Liver (tissue), 9 donors: Measurements from ENCODE around the gene JPH4. TPM values are rescaled to one million over a fixed set of nuclear protein-coding genes. Genes with fewer than 3 reads are reported as not detected.

Source experiments
- DNase-seq: peaks from one replicate; pipeline ENCODE4 v3.0.0-alpha.2; 2017; ENCODE audit warnings: low spot score
- H3K27ac ChIP-seq, 2 donors: one replicate each; pipeline ENCODE4 v1.7.0; 2013; ENCODE audit warnings: inconsistent platforms in 2 of 2, low read length in 2 of 2, control low read depth in 1 of 2, low read depth in 1 of 2, mild to moderate bottlenecking in 1 of 2
- H3K27me3 ChIP-seq, 4 donors: one replicate each; pipeline versions ENCODE4 v1.6.1 to v1.7.0; 2013; ENCODE audit warnings: low read length in 3 of 4, inconsistent platforms in 1 of 4, mild to moderate bottlenecking in 1 of 4, moderate library complexity in 1 of 4; ENCODE audit not compliant: control insufficient read depth in 4 of 4, insufficient read depth in 4 of 4
- H3K36me3 ChIP-seq, 4 donors: one replicate each; pipeline versions ENCODE4 v1.6.1 to v1.7.0; 2013; ENCODE audit warnings: low read length in 3 of 4, mild to moderate bottlenecking in 3 of 4, low read depth in 1 of 4, moderate library complexity in 1 of 4; ENCODE audit not compliant: control insufficient read depth in 4 of 4, insufficient read depth in 3 of 4
- H3K4me1 ChIP-seq, 4 donors: one replicate each; pipeline versions ENCODE4 v1.6.1 to v1.7.0; 2013; ENCODE audit warnings: low read length in 3 of 4, mild to moderate bottlenecking in 3 of 4, moderate library complexity in 1 of 4; ENCODE audit not compliant: control insufficient read depth in 4 of 4, insufficient read depth in 4 of 4
- H3K4me3 ChIP-seq, 3 donors: one replicate each; pipeline versions ENCODE4 v1.6.1 to v1.7.0; 2013; ENCODE audit warnings: low read length in 3 of 3, control low read depth in 1 of 3, low read depth in 1 of 3, mild to moderate bottlenecking in 1 of 3
- H3K9ac ChIP-seq, 2 donors: one replicate each; pipeline ENCODE4 v1.7.0; 2013; ENCODE audit warnings: low read length in 2 of 2, mild to moderate bottlenecking in 2 of 2, moderate library complexity in 2 of 2, control low read depth in 1 of 2, low read depth in 1 of 2
- H3K9me3 ChIP-seq, 4 donors: one replicate each; pipeline versions ENCODE4 v1.6.1 to v1.7.0; 2013; ENCODE audit warnings: low read length in 3 of 4; ENCODE audit not compliant: control insufficient read depth in 4 of 4
- FOXA2 ChIP-seq: IDR thresholded peaks from 2 replicates; pipeline ENCODE4 v1.6.1; 2016; ENCODE audit warnings: antibody characterized with exemption
- HNF4G ChIP-seq: IDR thresholded peaks from 2 replicates; pipeline ENCODE4 v1.6.1; 2016; ENCODE audit warnings: antibody characterized with exemption
- WGBS: extraction: QIAGEN DNeasy Blood & Tissue Kit; methylation state at CpG from one replicate; pipeline ENCODE4 v1.1.7; 2013; 5-methylcytosine and 5-hydroxymethylcytosine counted together
- polyA plus RNA-seq, 2 donors: library from polyadenylated mRNA; stranded (reverse) in 1 of 2; unstranded in 1 of 2; fragments of 200-250 nt in 1 of 2; fragments of >200 nt in 1 of 2; fragmentation: Nextera tagmentation in 1 of 2; extraction: Ambion mirVana in 1 of 2; gene quantifications; one replicate each; pipeline versions ENCODE4 v1.2.1 to v1.2.3, GENCODE V29; 2013 to 2015
- total RNA-seq, 2 donors: library from RNA; depleted of rRNA; stranded (reverse); fragments of >200 nt; gene quantifications; one replicate each; pipeline ENCODE4 v1.2.3, GENCODE V29; 2014
- TF ChIP-seq, protein P1 (sequence below): IDR thresholded peaks from 2 replicates; pipeline ENCODE4 v1.6.1; 2016; ENCODE audit warnings: antibody characterized with exemption
- TF ChIP-seq, protein P2 (sequence below): IDR thresholded peaks from 2 replicates; pipeline ENCODE4 v1.6.1; 2016; ENCODE audit warnings: antibody characterized with exemption, mild to moderate bottlenecking
- donor health status: healthy.
- donor health status: healthy.
- donor health status: healthy.
- donor health status: healthy.
- donor health status: healthy.

The JPH4 gene
- total and polyA plus RNA-seq, 4 donors = 0.07 to 0.24 (median 0.16) TPM

DNA sequence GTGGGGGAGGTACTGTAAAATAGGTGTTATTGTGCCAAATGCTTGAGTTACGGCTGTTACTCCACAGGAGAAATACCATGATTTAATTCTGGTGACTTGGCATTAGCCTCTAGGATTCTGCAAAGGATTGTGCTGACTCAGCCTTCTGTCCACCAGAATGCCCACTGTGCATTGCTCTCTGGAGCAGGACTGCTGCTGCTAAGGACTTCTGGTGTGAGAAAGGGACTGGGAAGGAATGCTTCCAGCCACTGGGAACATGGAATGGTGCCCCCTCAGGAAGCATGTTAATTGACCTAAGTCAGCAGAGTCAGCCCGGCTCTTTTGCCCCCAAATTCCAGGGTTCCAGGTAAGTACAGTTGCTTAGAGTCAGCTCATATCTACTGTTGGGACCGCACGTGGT, 59.9 kb downstream of the JPH4 start:
- H3K9me3 ChIP-seq = no peaks in the 10 kb centered on the region
- WGBS = 93% methylated on average over 4 of the region's 4 CpGs
- H3K36me3 ChIP-seq = no peaks in the 10 kb centered on the region
- no peaks in the 10 kb centered on the region for H3K27me3 ChIP-seq
- no peaks in the 10 kb centered on the region for H3K4me1 ChIP-seq
- H3K9ac ChIP-seq = no peak overlapping the region
- no peak overlapping the region for H3K4me3 ChIP-seq
- no peak overlapping the region for H3K27ac ChIP-seq
- DNase-seq = no peak
- TF ChIP-seq FOXA2 = no peak
- TF ChIP-seq, protein P1, sequence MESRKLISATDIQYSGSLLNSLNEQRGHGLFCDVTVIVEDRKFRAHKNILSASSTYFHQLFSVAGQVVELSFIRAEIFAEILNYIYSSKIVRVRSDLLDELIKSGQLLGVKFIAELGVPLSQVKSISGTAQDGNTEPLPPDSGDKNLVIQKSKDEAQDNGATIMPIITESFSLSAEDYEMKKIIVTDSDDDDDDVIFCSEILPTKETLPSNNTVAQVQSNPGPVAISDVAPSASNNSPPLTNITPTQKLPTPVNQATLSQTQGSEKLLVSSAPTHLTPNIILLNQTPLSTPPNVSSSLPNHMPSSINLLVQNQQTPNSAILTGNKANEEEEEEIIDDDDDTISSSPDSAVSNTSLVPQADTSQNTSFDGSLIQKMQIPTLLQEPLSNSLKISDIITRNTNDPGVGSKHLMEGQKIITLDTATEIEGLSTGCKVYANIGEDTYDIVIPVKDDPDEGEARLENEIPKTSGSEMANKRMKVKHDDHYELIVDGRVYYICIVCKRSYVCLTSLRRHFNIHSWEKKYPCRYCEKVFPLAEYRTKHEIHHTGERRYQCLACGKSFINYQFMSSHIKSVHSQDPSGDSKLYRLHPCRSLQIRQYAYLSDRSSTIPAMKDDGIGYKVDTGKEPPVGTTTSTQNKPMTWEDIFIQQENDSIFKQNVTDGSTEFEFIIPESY = no peak
- TF ChIP-seq, protein P2, sequence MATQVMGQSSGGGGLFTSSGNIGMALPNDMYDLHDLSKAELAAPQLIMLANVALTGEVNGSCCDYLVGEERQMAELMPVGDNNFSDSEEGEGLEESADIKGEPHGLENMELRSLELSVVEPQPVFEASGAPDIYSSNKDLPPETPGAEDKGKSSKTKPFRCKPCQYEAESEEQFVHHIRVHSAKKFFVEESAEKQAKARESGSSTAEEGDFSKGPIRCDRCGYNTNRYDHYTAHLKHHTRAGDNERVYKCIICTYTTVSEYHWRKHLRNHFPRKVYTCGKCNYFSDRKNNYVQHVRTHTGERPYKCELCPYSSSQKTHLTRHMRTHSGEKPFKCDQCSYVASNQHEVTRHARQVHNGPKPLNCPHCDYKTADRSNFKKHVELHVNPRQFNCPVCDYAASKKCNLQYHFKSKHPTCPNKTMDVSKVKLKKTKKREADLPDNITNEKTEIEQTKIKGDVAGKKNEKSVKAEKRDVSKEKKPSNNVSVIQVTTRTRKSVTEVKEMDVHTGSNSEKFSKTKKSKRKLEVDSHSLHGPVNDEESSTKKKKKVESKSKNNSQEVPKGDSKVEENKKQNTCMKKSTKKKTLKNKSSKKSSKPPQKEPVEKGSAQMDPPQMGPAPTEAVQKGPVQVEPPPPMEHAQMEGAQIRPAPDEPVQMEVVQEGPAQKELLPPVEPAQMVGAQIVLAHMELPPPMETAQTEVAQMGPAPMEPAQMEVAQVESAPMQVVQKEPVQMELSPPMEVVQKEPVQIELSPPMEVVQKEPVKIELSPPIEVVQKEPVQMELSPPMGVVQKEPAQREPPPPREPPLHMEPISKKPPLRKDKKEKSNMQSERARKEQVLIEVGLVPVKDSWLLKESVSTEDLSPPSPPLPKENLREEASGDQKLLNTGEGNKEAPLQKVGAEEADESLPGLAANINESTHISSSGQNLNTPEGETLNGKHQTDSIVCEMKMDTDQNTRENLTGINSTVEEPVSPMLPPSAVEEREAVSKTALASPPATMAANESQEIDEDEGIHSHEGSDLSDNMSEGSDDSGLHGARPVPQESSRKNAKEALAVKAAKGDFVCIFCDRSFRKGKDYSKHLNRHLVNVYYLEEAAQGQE = no peak
- no peak for TF ChIP-seq HNF4G

Other genes with a start within 250 kb of the JPH4 start
- gene SLC22A17, start 225.9 kb downstream of the JPH4 start, total RNA-seq = 10 to 100 TPM in 1 of 2 donors, 1 to 10 TPM in 1; 2.4 to 14.6 TPM
- gene SLC22A17, start 225.9 kb downstream of the JPH4 start, polyA plus RNA-seq = 1 to 10 TPM; 1.1 to 2.7 TPM
- gene EFS, start 213.6 kb downstream of the JPH4 start, total RNA-seq = under 1 TPM; 0.42 to 0.67 TPM
- gene EFS, start 213.6 kb downstream of the JPH4 start, polyA plus RNA-seq = under 1 TPM; 0.10 to 0.69 TPM
- not detected for gene IL25, start 206.0 kb downstream of the JPH4 start, total RNA-seq
- not detected for gene IL25, start 206.0 kb downstream of the JPH4 start, polyA plus RNA-seq
- gene CMTM5, start 201.7 kb downstream of the JPH4 start, total RNA-seq = 1 to 10 TPM in 1 of 2 donors, not detected in 1; 5.5 TPM
- under 1 TPM in 1 of 2 donors, not detected in 1; 0.22 TPM for gene CMTM5, start 201.7 kb downstream of the JPH4 start, polyA plus RNA-seq
- gene MYH6, start 170.5 kb downstream of the JPH4 start, total RNA-seq = under 1 TPM; 0.05 to 0.17 TPM
- under 1 TPM in 1 of 2 donors, not detected in 1; 0.06 TPM for gene MYH6, start 170.5 kb downstream of the JPH4 start, polyA plus RNA-seq
- gene MYH7, start 143.1 kb downstream of the JPH4 start, total RNA-seq = under 1 TPM; 0.05 to 0.42 TPM
- gene MYH7, start 143.1 kb downstream of the JPH4 start, polyA plus RNA-seq = under 1 TPM; 0.02 to 0.03 TPM
- 10 to 100 TPM; 20.4 to 26.9 TPM for gene NGDN, start 109.1 kb downstream of the JPH4 start, total RNA-seq
- gene NGDN, start 109.1 kb downstream of the JPH4 start, polyA plus RNA-seq = 10 to 100 TPM; 18.2 to 25.4 TPM
- under 1 TPM; 0.08 to 0.14 TPM for gene ZFHX2, start 27.0 kb downstream of the JPH4 start, total RNA-seq
- under 1 TPM; 0.06 to 0.12 TPM for gene ZFHX2, start 27.0 kb downstream of the JPH4 start, polyA plus RNA-seq
- 10 to 100 TPM in 1 of 2 donors, 1 to 10 TPM in 1; 7.3 to 19.8 TPM for gene THTPA, start 22.5 kb downstream of the JPH4 start, total RNA-seq
- gene THTPA, start 22.5 kb downstream of the JPH4 start, polyA plus RNA-seq = 10 to 100 TPM in 1 of 2 donors, 1 to 10 TPM in 1; 9.6 to 10.2 TPM
- gene AP1G2, start 11.0 kb downstream of the JPH4 start, total RNA-seq = 10 to 100 TPM; 14.8 to 19.7 TPM
- gene AP1G2, start 11.0 kb downstream of the JPH4 start, polyA plus RNA-seq = 10 to 100 TPM; 12.4 to 26.6 TPM
- gene DHRS2, start 57.6 kb upstream of the JPH4 start, total RNA-seq = 1 to 10 TPM in 1 of 2 donors, under 1 TPM in 1; 0.56 to 1.0 TPM
- gene DHRS2, start 57.6 kb upstream of the JPH4 start, polyA plus RNA-seq = under 1 TPM; 0.33 to 0.68 TPM